Measurements from ENCODE around the gene KLC3.

DNA sequence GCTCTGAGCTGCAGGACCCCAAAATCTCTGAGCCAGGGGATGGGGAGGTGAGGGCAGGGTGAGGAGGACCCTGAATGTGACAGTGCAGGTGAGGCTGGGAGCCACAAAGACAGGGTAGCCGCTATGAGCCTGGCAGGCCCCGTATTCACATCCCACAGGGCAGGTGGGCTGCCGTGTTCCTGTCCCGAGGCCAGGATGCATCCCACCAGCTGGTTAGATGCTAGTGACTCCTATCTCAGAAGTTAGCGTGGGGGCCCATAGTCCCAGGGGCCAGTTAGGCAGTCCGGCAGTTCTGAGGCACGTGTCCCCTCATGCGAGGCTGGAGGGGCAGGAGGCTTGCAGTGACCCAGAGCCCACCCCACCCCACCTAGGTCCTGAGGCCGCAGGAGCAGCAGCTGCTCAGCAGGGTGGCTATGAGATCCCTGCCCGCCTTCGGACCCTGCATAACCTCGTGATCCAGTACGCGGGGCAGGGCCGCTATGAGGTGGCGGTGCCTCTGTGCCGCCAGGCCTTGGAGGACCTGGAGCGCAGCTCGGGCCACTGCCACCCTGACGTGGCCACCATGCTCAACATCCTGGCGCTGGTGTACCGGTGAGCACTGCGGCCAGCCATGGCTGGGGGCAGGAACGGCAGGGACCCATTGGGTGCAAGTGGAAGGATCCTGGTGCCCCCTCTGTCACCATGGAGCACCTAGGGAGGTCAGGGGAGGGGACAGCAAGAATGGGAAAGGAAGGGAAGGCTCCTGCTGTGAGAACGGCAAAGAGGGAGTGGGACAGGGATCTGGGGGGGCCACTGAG, 7.2 kb downstream of the KLC3 start:
- TF ChIP-seq, protein P1, sequence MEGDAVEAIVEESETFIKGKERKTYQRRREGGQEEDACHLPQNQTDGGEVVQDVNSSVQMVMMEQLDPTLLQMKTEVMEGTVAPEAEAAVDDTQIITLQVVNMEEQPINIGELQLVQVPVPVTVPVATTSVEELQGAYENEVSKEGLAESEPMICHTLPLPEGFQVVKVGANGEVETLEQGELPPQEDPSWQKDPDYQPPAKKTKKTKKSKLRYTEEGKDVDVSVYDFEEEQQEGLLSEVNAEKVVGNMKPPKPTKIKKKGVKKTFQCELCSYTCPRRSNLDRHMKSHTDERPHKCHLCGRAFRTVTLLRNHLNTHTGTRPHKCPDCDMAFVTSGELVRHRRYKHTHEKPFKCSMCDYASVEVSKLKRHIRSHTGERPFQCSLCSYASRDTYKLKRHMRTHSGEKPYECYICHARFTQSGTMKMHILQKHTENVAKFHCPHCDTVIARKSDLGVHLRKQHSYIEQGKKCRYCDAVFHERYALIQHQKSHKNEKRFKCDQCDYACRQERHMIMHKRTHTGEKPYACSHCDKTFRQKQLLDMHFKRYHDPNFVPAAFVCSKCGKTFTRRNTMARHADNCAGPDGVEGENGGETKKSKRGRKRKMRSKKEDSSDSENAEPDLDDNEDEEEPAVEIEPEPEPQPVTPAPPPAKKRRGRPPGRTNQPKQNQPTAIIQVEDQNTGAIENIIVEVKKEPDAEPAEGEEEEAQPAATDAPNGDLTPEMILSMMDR (IDR thresholded peaks at IDR 0.05), result no peak
- TF ChIP-seq POLR2AphosphoS5 (IDR thresholded peaks at IDR 0.05) (no peak), EP300 (IDR thresholded peaks at IDR 0.05) (no peak)

All from sigmoid colon (tissue), 4 donors.